Measurements from ENCODE around the gene SOX2. TPM values are rescaled to one million over a fixed set of nuclear protein-coding genes. Genes with fewer than 3 reads are reported as not detected.
"Not testable (repeated sequence)": the region's sequence is repeated elsewhere in the genome, so short reads cannot be mapped to it uniquely, and the experiment has no call there.

Gene SOX2
- total RNA-seq, 1 experiment from 2014 or later, result 4.7 TPM

- no peak overlapping the region for H3K4me3 ChIP-seq
- H3K36me3 ChIP-seq, result no peaks in the 10 kb centered on the region
- DNase-seq, result peak; percentile 90 to 97
- H3K27ac ChIP-seq, result peak overlapping the region; percentile 26; the same call in 1 of the 2 replicates
- H3K9me3 ChIP-seq (replicated peaks), result no peaks in the 10 kb centered on the region
- H3K4me1 ChIP-seq, result peaks cover 48% of the 10 kb centered on the region
- no peaks in the 10 kb centered on the region for H3K27me3 ChIP-seq
Measured at GRCh38 chr3:181752202-181752671, 40.5 kb downstream of the SOX2 start.

DNA sequence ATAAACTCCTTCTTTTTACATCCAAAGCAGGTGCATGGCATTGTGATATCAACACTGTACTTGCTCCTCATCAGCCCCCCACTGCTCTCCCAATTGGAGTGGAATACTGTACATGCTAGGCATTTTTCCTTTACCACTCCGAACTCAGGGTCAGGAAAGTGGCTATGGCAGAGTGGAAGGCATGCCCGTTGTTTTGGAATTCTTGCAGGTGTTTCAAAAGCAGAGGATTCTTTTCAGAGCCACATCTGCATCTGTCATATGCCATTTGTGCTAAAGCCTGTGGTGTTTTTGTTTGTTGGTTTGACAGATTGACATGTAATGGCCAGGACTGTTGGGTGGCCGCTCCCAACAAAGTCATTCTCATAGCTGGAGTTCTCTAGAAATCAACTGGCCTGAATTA lies 41.7 kb downstream of the SOX2 start:
- Histone ChIP-seq H3K36me3 (no peaks in the 10 kb centered on the region), H3K4me3 (no peak overlapping the region), H3K27ac (no peak overlapping the region), H3K9me3 (replicated peaks) (no peaks in the 10 kb centered on the region), H3K27me3 (no peaks in the 10 kb centered on the region), H3K4me1 (peaks cover 60% of the 10 kb centered on the region)
- no peak for DNase-seq

GRCh38 chr3:181755959-181756358 lies 44.2 kb downstream of the SOX2 start:
- H3K36me3 ChIP-seq, result no peaks in the 10 kb centered on the region
- peak in 1 of 2 experiments; percentile 42 for DNase-seq
- H3K27me3 ChIP-seq, result no peaks in the 10 kb centered on the region
- H3K4me1 ChIP-seq, result peaks cover 67% of the 10 kb centered on the region
- H3K4me3 ChIP-seq, result peak overlapping the region; percentile 13
- no peaks in the 10 kb centered on the region for H3K9me3 ChIP-seq (replicated peaks)
- H3K27ac ChIP-seq, result peak overlapping the region; percentile 57

GRCh38 chr3:181756645-181757297 lies 45.0 kb downstream of the SOX2 start:
- peak; percentile 36 to 70 for DNase-seq
- peak overlapping the region; percentile 57 for H3K27ac ChIP-seq
- H3K9me3 ChIP-seq (replicated peaks), result no peaks in the 10 kb centered on the region
- peaks cover 59% of the 10 kb centered on the region for H3K4me1 ChIP-seq
- H3K36me3 ChIP-seq, result no peaks in the 10 kb centered on the region
- H3K4me3 ChIP-seq, result peak overlapping the region; percentile 13; the same call in 1 of the 2 replicates
- H3K27me3 ChIP-seq, result no peaks in the 10 kb centered on the region

DNA sequence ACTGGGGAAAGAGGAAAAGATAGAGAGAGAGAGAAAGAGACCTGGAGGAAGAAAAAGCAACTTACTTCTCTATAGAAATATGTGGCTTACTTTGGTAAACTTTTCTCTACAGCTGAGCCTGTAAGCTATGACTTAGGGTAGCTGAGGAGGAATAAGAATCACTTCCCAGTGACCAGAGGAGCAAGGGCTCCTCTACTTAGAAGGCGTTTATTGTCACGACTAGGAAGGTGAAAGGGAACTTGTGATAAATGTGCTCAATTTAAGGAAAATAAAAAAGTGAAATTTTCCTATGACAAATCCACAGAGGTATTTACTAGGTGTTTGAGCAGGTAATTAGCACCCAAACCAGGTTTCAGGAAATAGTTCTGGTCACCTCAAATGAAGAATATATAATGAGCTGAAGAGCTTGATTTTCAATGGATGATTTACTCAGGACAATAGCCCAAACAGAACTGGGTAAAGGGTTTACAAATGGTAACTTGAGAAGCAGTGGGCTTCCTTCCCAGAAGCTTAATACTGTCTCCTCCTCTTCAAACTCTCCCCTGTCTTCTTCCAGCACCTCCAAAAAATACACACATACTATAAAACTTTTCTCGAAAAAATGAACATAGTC lies 46.1 kb downstream of the SOX2 start:
- no peaks in the 10 kb centered on the region for H3K9me3 ChIP-seq (replicated peaks)
- peaks cover 53% of the 10 kb centered on the region for H3K4me1 ChIP-seq
- peak in 1 of 2 experiments; percentile 59 for DNase-seq
- peak overlapping the region; percentile 57; the same call in 1 of the 2 replicates for H3K27ac ChIP-seq
- H3K4me3 ChIP-seq, result no peak overlapping the region
- no peaks in the 10 kb centered on the region for H3K27me3 ChIP-seq
- no peaks in the 10 kb centered on the region for H3K36me3 ChIP-seq

- Histone ChIP-seq H3K27me3 (no peaks in the 10 kb centered on the region), H3K9me3 (replicated peaks) (no peaks in the 10 kb centered on the region), H3K4me1 (peaks cover 24% of the 10 kb centered on the region), H3K4me3 (no peak overlapping the region), H3K36me3 (no peaks in the 10 kb centered on the region), H3K27ac (no peak overlapping the region)
- no peak for DNase-seq
Measured at GRCh38 chr3:181761906-181762305, 50.2 kb downstream of the SOX2 start.

GRCh38 chr3:181764033-181764432 lies 52.3 kb downstream of the SOX2 start:
- not testable (repeated sequence) for H3K9me3 ChIP-seq (replicated peaks); H3K27me3 ChIP-seq; H3K4me1 ChIP-seq; DNase-seq; H3K36me3 ChIP-seq; H3K27ac ChIP-seq; H3K4me3 ChIP-seq

All from SJCRH30 (cell line).